GM12878 (cell line): ENCODE measurements around the gene SCYL1. TPM values are rescaled to one million over a fixed set of nuclear protein-coding genes. Genes with fewer than 3 reads are reported as not detected.
"Not testable (repeated sequence)": the region's sequence is repeated elsewhere in the genome, so short reads cannot be mapped to it uniquely, and the experiment has no call there.

Source experiments
- ATAC-seq: fragments of 200-7000 bp; cut with Tn5 transposase; 3 replicates; pipeline ENCODE4 v1.9.1; 2020; ENCODE audit warnings: mild to moderate bottlenecking, moderate library complexity
- BruUV-seq: library from RNA; stranded (reverse); fragments of 400-500 nt; replicated peaks from 2 replicates; lab custom pipeline; 2021; lab: Mats Ljungman, UMichigan
- CTCF ChIA-PET: fragments of 300-600 bp; sonication (Branson Sonifier 250); formaldehyde crosslinking; extraction: SDS; loops from one replicate; lab custom pipeline; 2021; ENCODE audit warnings: inconsistent platforms; lab: Yijun Ruan, JAX
- POLR2A ChIA-PET: fragments of 350-600 bp; formaldehyde crosslinking; extraction: SDS; loops from one replicate; lab custom pipeline; 2021; ENCODE audit warnings: inconsistent platforms; lab: Charles Lee
- RAD21 ChIA-PET: fragments of 300-600 bp; sonication (Branson Sonifier 250); formaldehyde crosslinking; loops from one replicate; lab custom pipeline; 2023; ENCODE audit warnings: antibody characterized with exemption; ENCODE audit not compliant: unreplicated experiment; lab: Charles Lee
- SMC1A ChIA-PET: fragments of 300-600 bp; sonication (Branson Sonifier 250); formaldehyde crosslinking; loops from one replicate; lab custom pipeline; 2023; ENCODE audit not compliant: unreplicated experiment, uncharacterized antibody; lab: Charles Lee
- DNase-seq: peaks from one replicate; pipeline ENCODE4 v3.0.0-alpha.2; 2011; ENCODE audit warnings: low read depth, low spot score
- FAIRE-seq: peaks from 3 replicates; lab custom pipeline; 2011; peaks lifted over from hg19 to GRCh38; lab: Jason Lieb, UNC
- H2AFZ ChIP-seq: 2 replicates; pipeline ENCODE4 v1.6.0; 2011; ENCODE audit warnings: low read depth, low read length, control low read depth; ENCODE audit not compliant: control insufficient read depth
- H3K27ac ChIP-seq: 2 replicates; pipeline ENCODE4 v1.5.1; 2011; ENCODE audit warnings: control low read depth; ENCODE audit not compliant: control insufficient read depth, insufficient read depth
- H3K27me3 ChIP-seq, 2 experiments: replicated peaks in 1 of 2; 2 replicates each; pipeline versions ENCODE4 v1.6.0 to v1.6.1; 2011; ENCODE audit warnings: low read length in 1 of 2; ENCODE audit not compliant: control insufficient read depth in 2 of 2, insufficient read depth in 2 of 2
- H3K36me3 ChIP-seq, 2 experiments: 2 replicates each; pipeline ENCODE4 v1.5.1; 2011; ENCODE audit warnings: low read length in 1 of 2; ENCODE audit not compliant: control insufficient read depth in 2 of 2, insufficient read depth in 2 of 2
- H3K4me1 ChIP-seq: 2 replicates; pipeline ENCODE4 v1.6.1; 2011; ENCODE audit warnings: mild to moderate bottlenecking, low read length, moderate library complexity, mixed read lengths; ENCODE audit not compliant: control insufficient read depth, insufficient read depth
- H3K4me2 ChIP-seq: 2 replicates; pipeline ENCODE4 v1.6.0; 2011; ENCODE audit warnings: control low read depth; ENCODE audit not compliant: control insufficient read depth, insufficient read depth
- H3K4me3 ChIP-seq: fragments of 200-600 bp; sonication (generic); 2 replicates; pipeline ENCODE4 v1.5.1; 2016
- H3K79me2 ChIP-seq: 2 replicates; pipeline ENCODE4 v1.6.0; 2011; ENCODE audit warnings: low read length; ENCODE audit not compliant: control insufficient read depth, insufficient read depth
- H3K9ac ChIP-seq: 2 replicates; pipeline ENCODE4 v1.8.0; 2011; ENCODE audit warnings: low read length, control low read depth, mixed read lengths; ENCODE audit not compliant: control insufficient read depth, insufficient read depth
- H3K9me3 ChIP-seq: replicated peaks from 3 replicates; pipeline ENCODE4 v1.5.1; 2011; ENCODE audit warnings: mild to moderate bottlenecking, low read length; ENCODE audit not compliant: control insufficient read depth, insufficient read depth
- H4K20me1 ChIP-seq: 2 replicates; pipeline ENCODE4 v1.6.0; 2011; ENCODE audit not compliant: control insufficient read depth, insufficient read depth
- FOXM1 ChIP-seq: IDR thresholded peaks from 2 replicates; pipeline ENCODE4 v1.6.1; 2012; ENCODE audit warnings: low read depth, mild to moderate bottlenecking, inconsistent platforms, low read length, moderate library complexity
- MAX ChIP-seq: IDR thresholded peaks from 2 replicates; pipeline ENCODE4 v1.6.1; 2012; ENCODE audit warnings: low read depth, low read length, improper control_type of control experiment
- MXI1 ChIP-seq: fragments of 150-350 bp; IDR thresholded peaks from 2 replicates; pipeline ENCODE4 v1.6.1; 2011; ENCODE audit warnings: low read depth, mild to moderate bottlenecking, inconsistent platforms, low read length, improper control_type of control experiment
- RCOR1 ChIP-seq: conservative IDR thresholded peaks from 2 replicates; pipeline ENCODE4 v1.6.1; 2012; ENCODE audit warnings: low read depth, low read length, improper control_type of control experiment
- RELB ChIP-seq: fragments of 450-650 bp; IDR thresholded peaks from 2 replicates; pipeline ENCODE4 v1.6.1; 2017; ENCODE audit warnings: low read depth, mild to moderate bottlenecking, moderate library complexity
- STAT1 ChIP-seq: fragments of 450-650 bp; conservative IDR thresholded peaks from 2 replicates; pipeline ENCODE4 v1.6.1; 2014; ENCODE audit warnings: antibody characterized with exemption, mild to moderate bottlenecking
- WGBS: methylation state at CpG from one replicate; pipeline ENCODE4 v1.1.6; 2016; ENCODE audit warnings: low lambda C conversion rate; ENCODE audit not compliant: insufficient replicate concordance, insufficient coverage; ENCODE audit errors: missing lambda C conversion rate; 5-methylcytosine and 5-hydroxymethylcytosine counted together
- in situ Hi-C: fragments of 300-500 bp; cut with MboI; formaldehyde crosslinking; loops from 9 replicates; pipeline ENCODE4 v1.14.3; 2018; ENCODE audit warnings: mixed read lengths
- intact Hi-C: fragments of 100-400 bp; cut with micrococcal nuclease; formaldehyde crosslinking; loops from one replicate; pipeline ENCODE4 v1.14.2; 2022; ENCODE audit not compliant: unreplicated experiment
- polyA plus RNA-seq, 11 experiments: library from polyadenylated mRNA; depleted of rRNA in 4 of 11; unstranded in 6 of 11; stranded (reverse) in 5 of 11; fragments of >200 nt; fragmentation: Nextera tagmentation in 4 of 11; fragmentation: Illumina TruSeq in 1 of 11; extraction: Ambion mirVana in 4 of 11; extraction: Trizol in 1 of 11; gene quantifications; 1 replicate in 1 of 11; 2 replicates in 10 of 11; pipeline versions ENCODE4 v1.2.1 to v1.2.3, GENCODE V29; 2011 to 2016; ENCODE audit warnings: inconsistent platforms in 2 of 11, missing spikeins in 2 of 11, low read depth in 1 of 11
- total RNA-seq, 4 experiments: library from RNA; depleted of rRNA in 3 of 4; stranded (reverse); fragments of >200 nt in 3 of 4; fragmentation: Illumina TruSeq in 1 of 4; extraction: Trizol in 1 of 4; gene quantifications; 2 replicates each; pipeline versions ENCODE4 v1.2.1 to v1.2.3, GENCODE V29; 2013 to 2021

SCYL1 gene
- total and polyA plus RNA-seq, 10 of the 15 experiments (the other 5 are each of a cell fraction or from before 2014, with no cell fraction given) = 0.80 to 82.7 (median 51.2) TPM

- peak; percentile 79 for TF ChIP-seq FOXM1
- no peak; the same call in 1 of the 2 replicates for TF ChIP-seq RCOR1
- TF ChIP-seq MAX = no peak; the same call in 1 of the 2 replicates
- peak; percentile 79 for TF ChIP-seq MXI1
- TF ChIP-seq RELB = peak; percentile 76
- no peak for TF ChIP-seq STAT1
Observed at GRCh38 chr11:65506772-65507505, 17.9 kb upstream of the SCYL1 start (continued).

GRCh38 chr11:65512311-65512710 is 12.6 kb upstream of the SCYL1 start:
- not testable (repeated sequence) for H3K9ac ChIP-seq, DNase-seq, H3K4me2 ChIP-seq, FAIRE-seq, H3K27ac ChIP-seq, H3K4me1 ChIP-seq, H2AFZ ChIP-seq, ATAC-seq, H4K20me1 ChIP-seq, H3K4me3 ChIP-seq, H3K27me3 ChIP-seq, BruUV-seq, H3K9me3 ChIP-seq, H3K79me2 ChIP-seq, H3K36me3 ChIP-seq
- intact Hi-C loops = loop anchor here (5.0 kb wide), 1 partner anchor 195 kb away; no protein-coding TSS in a partner anchor
- in situ Hi-C loops = loop anchor here (5.0 kb wide), 1 partner anchor 145 kb away; no protein-coding TSS in a partner anchor
- ChIA-PET RAD21 (interaction anchor here (1.1 to 11.3 kb wide), 3 partner anchors 43 to 237 kb away, joined by 5 to 179 read pairs (median 171); partner anchors contain the start of gene NEAT1), CTCF (interaction anchor here (0.8 to 27.9 kb wide), 11 partner anchors 14 to 237 kb away, joined by 3 to 728 read pairs (median 4); partner anchors contain the start of gene NEAT1), SMC1A (interaction anchor here (8.7 to 19.3 kb wide), 3 partner anchors 19 to 94 kb away, joined by 131 to 481 read pairs (median 146); partner anchors contain the start of gene MALAT1), POLR2A (interaction anchor here (1.3 to 1.9 kb wide), 2 partner anchors 94 to 96 kb away, joined by 3 to 7 read pairs; no protein-coding TSS in a partner anchor)
- 96% methylated on average over 3 of the region's 3 CpGs for WGBS
